MCF 10A (cell line): ENCODE measurements around the gene NR2E3. TPM values are rescaled to one million over a fixed set of nuclear protein-coding genes. Genes with fewer than 3 reads are reported as not detected.

ENCODE experiments used
- BruUV-seq: library from RNA; stranded (reverse); fragments of 400-500 nt; replicated peaks from 2 replicates; lab custom pipeline; 2021; lab: Mats Ljungman, UMichigan
- CTCF ChIA-PET: fragments of 300-600 bp; sonication (Branson Sonifier 250); formaldehyde crosslinking; extraction: SDS; loops from one replicate; lab custom pipeline; 2021; ENCODE audit warnings: antibody characterized with exemption, inconsistent platforms; lab: Yijun Ruan, JAX
- POLR2A ChIA-PET: fragments of 300-600, 350-650 bp; sonication (Branson Sonifier 250); formaldehyde crosslinking; extraction: SDS; loops from one replicate; lab custom pipeline; 2020; ENCODE audit warnings: antibody characterized with exemption, inconsistent platforms; lab: Yijun Ruan, JAX
- DNase-seq: peaks from one replicate; pipeline ENCODE4 v3.0.0-alpha.2; 2018; ENCODE audit not compliant: unreplicated experiment
- H3K27ac Mint-ChIP-seq: one replicate; pipeline ENCODE4 v1.8.0; 2022; ENCODE audit warnings: mild to moderate bottlenecking, low read depth, mixed read lengths; ENCODE audit not compliant: unreplicated experiment
- H3K27me3 Mint-ChIP-seq: one replicate; pipeline ENCODE4 v1.8.0; 2022; ENCODE audit warnings: mixed read lengths; ENCODE audit not compliant: insufficient read depth, unreplicated experiment
- H3K36me3 Mint-ChIP-seq: one replicate; pipeline ENCODE4 v1.8.0; 2022; ENCODE audit warnings: mild to moderate bottlenecking, moderate library complexity, mixed read lengths; ENCODE audit not compliant: insufficient read depth, unreplicated experiment
- H3K4me1 Mint-ChIP-seq: one replicate; pipeline ENCODE4 v1.8.0; 2022; ENCODE audit warnings: mixed read lengths; ENCODE audit not compliant: insufficient read depth, unreplicated experiment
- H3K4me3 Mint-ChIP-seq: one replicate; pipeline ENCODE4 v1.8.0; 2022; ENCODE audit warnings: mild to moderate bottlenecking, moderate library complexity, mixed read lengths; ENCODE audit not compliant: unreplicated experiment
- H3K9me3 Mint-ChIP-seq: one replicate; pipeline ENCODE4 v1.8.0; 2022; ENCODE audit warnings: mixed read lengths; ENCODE audit not compliant: unreplicated experiment
- CTCF ChIP-seq: fragments of 200-600 bp; IDR thresholded peaks from one replicate; pipeline ENCODE4 v1.8.0; 2022; ENCODE audit warnings: antibody characterized with exemption, mild to moderate bottlenecking; ENCODE audit not compliant: unreplicated experiment
- intact Hi-C: fragments of 100-400 bp; cut with micrococcal nuclease; formaldehyde crosslinking; loops from 2 replicates; pipeline ENCODE4 v1.14.1; 2022
- total RNA-seq: library from RNA; stranded (reverse); gene quantifications from 2 replicates; pipeline ENCODE4 v1.2.3, GENCODE V29; 2022

Gene NR2E3
- total RNA-seq, 1 experiment from 2014 or later: 0.49 TPM

GRCh38 chr15:71781965-71782265 lies 28.4 kb upstream of the NR2E3 start:
- BruUV-seq: no TSS peak

GRCh38 chr15:71782422-71783165 lies 27.8 kb upstream of the NR2E3 start:
- H3K9me3 Mint-ChIP-seq: no peaks in the 10 kb centered on the region
- BruUV-seq: TSS peak; percentile 20
- no peaks in the 10 kb centered on the region for H3K36me3 Mint-ChIP-seq
- ChIA-PET CTCF (interaction anchor here (0.7 to 5.1 kb wide), 4 partner anchors 11 to 39 kb away, joined by 3 to 35 read pairs (median 14); no protein-coding TSS in a partner anchor), POLR2A (interaction anchor here (0.5 kb wide), 1 partner anchor 37 kb away, joined by 3 read pairs; no protein-coding TSS in a partner anchor)
- no peak for TF ChIP-seq CTCF
- H3K27ac Mint-ChIP-seq: no peak overlapping the region
- intact Hi-C loops: loop anchor here (5.0 kb wide), 1 partner anchor 375 kb away; no protein-coding TSS in a partner anchor
- DNase-seq: no peak
- H3K4me1 Mint-ChIP-seq: peaks cover 10% of the 10 kb centered on the region
- H3K27me3 Mint-ChIP-seq: no peaks in the 10 kb centered on the region
- no peak overlapping the region for H3K4me3 Mint-ChIP-seq

More at GRCh38 chr15:71781965-71782265, 28.4 kb upstream of the NR2E3 start:
- Mint-ChIP-seq H3K36me3 (no peaks in the 10 kb centered on the region), H3K27me3 (no peaks in the 10 kb centered on the region), H3K27ac (no peak overlapping the region), H3K4me1 (peaks cover 10% of the 10 kb centered on the region), H3K4me3 (no peak overlapping the region), H3K9me3 (no peaks in the 10 kb centered on the region)
- intact Hi-C loops: loop anchor here (5.0 kb wide), 1 partner anchor 375 kb away; no protein-coding TSS in a partner anchor
- TF ChIP-seq CTCF: no peak
- CTCF ChIA-PET: interaction anchor here (0.7 to 5.1 kb wide), 8 partner anchors 11 to 281 kb away, joined by 3 to 35 read pairs (median 8); no protein-coding TSS in a partner anchor
- DNase-seq: no peak
- POLR2A ChIA-PET: interaction anchor here (0.5 to 1.9 kb wide), 3 partner anchors 29 to 51 kb away, joined by 3 to 10 read pairs (median 3); no protein-coding TSS in a partner anchor

- ChIA-PET POLR2A (no interaction called here), CTCF (interaction anchor here (0.6 to 2.2 kb wide), 2 partner anchors 16 to 343 kb away, joined by 3 to 8 read pairs; no protein-coding TSS in a partner anchor)
- H3K9me3 Mint-ChIP-seq: no peaks in the 10 kb centered on the region
- no peaks in the 10 kb centered on the region for H3K27me3 Mint-ChIP-seq
- H3K4me3 Mint-ChIP-seq: no peak overlapping the region
- no peak for DNase-seq
- H3K4me1 Mint-ChIP-seq: peaks cover 10% of the 10 kb centered on the region
- peak; percentile 19 for TF ChIP-seq CTCF
- H3K27ac Mint-ChIP-seq: no peak overlapping the region
- H3K36me3 Mint-ChIP-seq: no peaks in the 10 kb centered on the region
- intact Hi-C loops: loop anchor here (5.0 kb wide), 1 partner anchor 373 kb away; no protein-coding TSS in a partner anchor
- BruUV-seq: no TSS peak
Measured at GRCh38 chr15:71784719-71785118, 25.6 kb upstream of the NR2E3 start.

DNA sequence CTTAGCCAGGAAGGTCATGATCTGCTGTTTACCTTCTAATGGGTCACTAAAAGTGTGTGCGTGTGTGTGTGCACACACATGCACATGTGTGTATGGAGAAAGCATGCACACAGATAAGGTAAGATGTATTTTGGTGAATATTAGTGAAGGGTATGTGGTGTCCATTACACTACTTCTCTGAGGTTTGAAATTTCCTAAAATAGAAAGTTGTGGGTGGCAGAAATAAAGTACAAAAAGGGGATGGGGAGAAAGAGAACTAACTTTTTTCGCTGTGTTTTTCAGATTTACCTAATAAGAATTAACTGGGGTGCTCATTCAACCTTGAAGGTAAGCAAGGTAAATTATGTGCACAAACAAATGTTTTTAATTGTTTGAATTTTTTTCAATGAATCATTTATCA lies 24.4 kb upstream of the NR2E3 start:
- Mint-ChIP-seq H3K9me3 (no peaks in the 10 kb centered on the region), H3K4me3 (no peak overlapping the region), H3K4me1 (no peaks in the 10 kb centered on the region), H3K27me3 (no peaks in the 10 kb centered on the region), H3K27ac (no peak overlapping the region), H3K36me3 (no peaks in the 10 kb centered on the region)
- ChIA-PET POLR2A (no interaction called here), CTCF (interaction anchor here (0.6 to 1.2 kb wide), 4 partner anchors 8 to 370 kb away, joined by 3 to 4 read pairs (median 4); no protein-coding TSS in a partner anchor)
- no peak for TF ChIP-seq CTCF
- intact Hi-C loops: no loop called here
- no TSS peak for BruUV-seq
- DNase-seq: no peak
